ENCODE data around the gene FBXO3.
A peak's percentile ranks its signal among the peaks of the same experiment; 100 is the strongest.

The FBXO3 gene

DNA sequence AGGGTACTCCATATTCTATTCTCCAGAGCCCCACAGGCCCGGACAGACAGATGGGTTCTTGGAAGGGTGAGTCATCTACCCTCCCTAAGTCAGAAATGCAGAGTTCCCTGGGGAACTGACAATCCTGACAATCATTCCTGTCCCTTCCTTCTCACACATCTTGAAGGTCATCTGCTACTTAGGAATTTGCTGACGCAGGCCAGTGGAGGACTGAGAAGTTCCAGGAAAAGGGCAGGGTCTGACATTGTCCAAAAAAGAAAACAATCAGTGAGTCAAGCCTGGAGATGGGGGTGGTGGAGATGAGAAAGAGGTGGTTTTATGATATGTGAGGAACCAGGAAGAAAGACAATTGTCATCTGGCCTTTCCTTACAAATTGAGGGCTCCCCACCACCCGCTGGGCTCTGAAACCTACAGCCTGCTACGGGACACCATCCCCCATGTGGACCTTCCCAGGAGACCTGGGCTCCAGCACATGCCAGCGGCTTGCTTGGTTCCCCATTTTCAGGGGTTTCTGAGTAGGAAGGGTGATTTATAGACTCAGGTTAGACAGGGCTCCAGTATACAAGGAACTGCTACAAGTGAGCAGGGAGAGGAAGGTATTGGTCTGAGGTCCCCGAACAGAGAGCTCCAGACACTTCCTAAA is 51.0 kb downstream of the FBXO3 start:
- no peak overlapping the region for H3K27ac ChIP-seq

DNA sequence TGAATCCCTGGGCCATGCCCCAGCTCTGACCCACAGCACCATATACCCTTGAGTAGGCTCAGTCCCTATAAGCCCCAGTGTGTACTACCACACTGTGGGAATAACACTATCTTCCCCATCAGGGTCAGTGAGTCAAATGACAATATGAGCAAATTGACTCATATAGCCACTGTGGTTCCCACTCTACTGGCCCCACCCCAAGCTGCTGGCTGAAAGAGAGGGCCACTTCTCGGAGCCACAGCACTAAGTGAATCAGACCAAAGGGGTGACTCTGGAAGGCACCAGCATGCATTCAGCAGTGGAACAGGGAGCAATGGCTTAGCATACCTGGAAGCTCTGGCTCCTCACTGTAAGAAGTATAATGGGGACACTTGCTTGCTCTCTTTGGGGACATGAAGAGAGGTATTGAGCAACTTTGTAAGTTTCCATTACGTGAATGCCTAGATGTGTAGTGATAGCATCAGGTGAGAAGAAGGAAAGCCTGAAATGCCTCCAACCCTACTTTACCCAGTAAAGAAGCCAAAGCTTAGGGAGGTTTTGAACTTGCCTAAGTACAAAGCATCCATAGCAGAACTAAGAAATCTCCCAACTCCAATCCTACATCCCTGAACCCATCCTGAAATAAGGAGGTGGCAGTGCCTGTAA is 51.6 kb downstream of the FBXO3 start:
- no peak for TF ChIP-seq ZFX (IDR thresholded peaks at IDR 0.05; ENCODE audit: borderline replicate concordance)
- TF ChIP-seq, protein P1, sequence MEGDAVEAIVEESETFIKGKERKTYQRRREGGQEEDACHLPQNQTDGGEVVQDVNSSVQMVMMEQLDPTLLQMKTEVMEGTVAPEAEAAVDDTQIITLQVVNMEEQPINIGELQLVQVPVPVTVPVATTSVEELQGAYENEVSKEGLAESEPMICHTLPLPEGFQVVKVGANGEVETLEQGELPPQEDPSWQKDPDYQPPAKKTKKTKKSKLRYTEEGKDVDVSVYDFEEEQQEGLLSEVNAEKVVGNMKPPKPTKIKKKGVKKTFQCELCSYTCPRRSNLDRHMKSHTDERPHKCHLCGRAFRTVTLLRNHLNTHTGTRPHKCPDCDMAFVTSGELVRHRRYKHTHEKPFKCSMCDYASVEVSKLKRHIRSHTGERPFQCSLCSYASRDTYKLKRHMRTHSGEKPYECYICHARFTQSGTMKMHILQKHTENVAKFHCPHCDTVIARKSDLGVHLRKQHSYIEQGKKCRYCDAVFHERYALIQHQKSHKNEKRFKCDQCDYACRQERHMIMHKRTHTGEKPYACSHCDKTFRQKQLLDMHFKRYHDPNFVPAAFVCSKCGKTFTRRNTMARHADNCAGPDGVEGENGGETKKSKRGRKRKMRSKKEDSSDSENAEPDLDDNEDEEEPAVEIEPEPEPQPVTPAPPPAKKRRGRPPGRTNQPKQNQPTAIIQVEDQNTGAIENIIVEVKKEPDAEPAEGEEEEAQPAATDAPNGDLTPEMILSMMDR (IDR thresholded peaks at IDR 0.05), result no peak
- no peak overlapping the region for H3K27ac ChIP-seq

More for the DNA sequence above, 51.0 kb downstream of the FBXO3 start:
- TF ChIP-seq, protein P1 (IDR thresholded peaks at IDR 0.05), result no peak
- no peak for TF ChIP-seq ZFX (IDR thresholded peaks at IDR 0.05; ENCODE audit: borderline replicate concordance)

DNA sequence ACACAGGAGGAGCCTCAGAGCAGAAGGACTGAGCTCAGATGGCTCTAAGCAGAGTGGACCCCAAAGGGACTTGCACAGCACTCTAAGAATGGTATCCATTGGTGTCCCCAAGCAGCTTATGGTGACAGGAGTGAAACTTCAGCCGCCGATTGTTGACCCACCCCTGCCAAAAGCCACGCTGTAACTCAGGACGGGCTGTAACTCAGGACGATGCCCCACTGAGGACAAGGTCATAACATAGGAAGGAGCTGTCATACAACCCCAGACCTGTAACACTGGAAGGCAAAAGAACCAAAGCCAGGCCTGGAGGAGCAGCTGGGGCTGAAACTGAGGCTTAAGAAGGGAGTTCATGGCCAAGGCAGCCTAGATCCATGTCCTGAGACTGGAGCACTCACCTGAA is 52.3 kb downstream of the FBXO3 start:
- TF ChIP-seq ZFX (IDR thresholded peaks at IDR 0.05; ENCODE audit: borderline replicate concordance), result no peak
- TF ChIP-seq, protein P1 (IDR thresholded peaks at IDR 0.05), result no peak
- no peak overlapping the region for H3K27ac ChIP-seq

DNA sequence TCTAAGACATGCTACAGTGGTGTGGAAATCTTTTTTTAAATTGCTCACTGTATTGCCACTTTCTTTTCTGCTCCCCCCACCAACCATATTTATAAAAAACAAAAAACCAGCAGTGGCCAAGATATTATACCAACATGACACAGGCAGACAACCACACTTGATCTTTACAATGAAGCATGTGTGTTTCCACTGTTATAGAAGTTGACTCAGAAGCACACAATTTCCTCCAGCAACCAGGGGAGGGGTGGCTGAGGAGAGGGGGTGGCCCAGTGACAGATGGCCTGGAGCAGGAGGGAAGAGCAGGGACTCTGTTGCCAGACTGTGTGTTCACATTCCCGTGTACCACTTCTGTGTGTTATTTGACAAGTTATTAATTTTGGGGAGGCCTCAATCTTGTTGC is 52.9 kb downstream of the FBXO3 start:
- H3K27ac ChIP-seq, result no peak overlapping the region
- TF ChIP-seq ZFX (IDR thresholded peaks at IDR 0.05; ENCODE audit: borderline replicate concordance), result no peak
- TF ChIP-seq, protein P1 (IDR thresholded peaks at IDR 0.05), result no peak

DNA sequence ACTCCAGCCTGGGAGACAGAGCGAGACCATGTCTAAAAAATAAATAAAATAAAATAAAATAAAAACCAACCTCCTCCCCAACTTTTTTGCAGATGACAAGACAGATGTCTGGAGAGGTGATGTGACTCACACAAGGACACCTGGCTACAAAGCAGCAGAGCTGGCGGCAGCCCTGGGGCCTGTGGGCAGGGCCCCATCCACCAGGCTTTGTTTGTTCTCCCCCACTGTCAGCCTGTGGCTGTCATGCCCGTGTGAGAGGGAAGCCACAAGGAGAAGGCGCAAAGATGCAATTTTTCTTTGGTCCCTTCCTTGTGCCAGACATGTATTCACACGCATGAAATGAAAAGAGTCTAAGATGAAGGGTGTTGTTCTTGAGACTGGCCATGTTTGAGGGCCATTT is 54.7 kb downstream of the FBXO3 start:
- no peak overlapping the region for H3K27ac ChIP-seq
- TF ChIP-seq, protein P1 (IDR thresholded peaks at IDR 0.05), result no peak
- no peak for TF ChIP-seq ZFX (IDR thresholded peaks at IDR 0.05; ENCODE audit: borderline replicate concordance)

DNA sequence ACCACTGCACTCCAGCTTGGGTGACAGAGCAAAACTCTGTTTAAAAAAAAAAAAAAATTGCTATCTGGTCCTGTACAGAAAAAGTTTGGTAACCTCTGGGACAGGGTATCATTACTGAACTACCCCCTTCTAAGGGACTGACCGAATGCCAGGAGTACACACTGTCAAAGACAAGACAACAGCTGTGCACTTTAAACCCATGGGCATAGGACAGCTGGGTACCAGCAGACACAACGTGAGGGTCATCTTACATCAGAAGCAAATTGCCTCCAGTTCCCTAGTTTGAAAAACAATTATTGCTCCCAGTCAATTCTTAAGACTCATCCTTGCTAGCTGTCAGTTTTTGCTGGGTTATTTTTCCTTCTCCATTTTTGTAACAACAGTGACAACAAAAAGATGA is 55.9 kb downstream of the FBXO3 start:
- no peak overlapping the region for H3K27ac ChIP-seq
- TF ChIP-seq ZFX (IDR thresholded peaks at IDR 0.05; ENCODE audit: borderline replicate concordance), result no peak
- TF ChIP-seq, protein P1 (IDR thresholded peaks at IDR 0.05), result no peak

DNA sequence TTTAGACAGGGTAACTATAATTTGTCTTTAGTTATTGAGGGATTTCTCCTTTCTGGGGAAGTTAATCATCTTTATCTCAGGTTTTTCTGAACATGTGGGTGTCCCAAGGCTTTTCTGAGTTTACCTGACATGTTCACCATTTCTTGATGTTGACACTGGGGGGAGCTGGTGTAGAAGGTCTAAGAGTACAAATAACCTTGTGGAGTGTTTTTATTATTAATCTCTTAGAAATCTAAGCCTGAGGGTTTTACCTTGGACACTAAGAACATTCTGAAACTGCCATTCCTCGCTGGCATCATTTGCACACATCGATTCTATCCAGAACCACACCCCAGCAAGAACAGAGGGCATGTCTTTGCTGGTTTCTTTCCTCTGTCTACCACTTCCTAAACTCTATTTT is 58.1 kb downstream of the FBXO3 start:
- H3K27ac ChIP-seq, result 0 out of 2 replicates have a peak overlapping the region, but pooled peaks have one; percentile 20
- TF ChIP-seq ZFX (IDR thresholded peaks at IDR 0.05; ENCODE audit: borderline replicate concordance), result no peak
- TF ChIP-seq, protein P1 (IDR thresholded peaks at IDR 0.05), result peak; percentile 36
